Stomach (tissue), 4 donors: ENCODE results near the gene KCNQ5.

Source experiments
- CTCF ChIP-seq, 7 experiments: fragments of 450-650 bp in 4 of 7; fragments of 200-600 bp in 3 of 7; sonication (generic) in 3 of 7; IDR thresholded peaks; one replicate each; pipeline ENCODE4 v1.5.1; 2016 to 2019; ENCODE audit warnings: antibody characterized with exemption in 7 of 7, control low read depth in 2 of 7, mild to moderate bottlenecking in 1 of 7
- POLR2A ChIP-seq, 4 donors: fragments of 450-650 bp; IDR thresholded peaks; one replicate each; pipeline ENCODE4 v1.6.1; 2016; ENCODE audit warnings: antibody characterized with exemption in 4 of 4, control low read depth in 2 of 4, mild to moderate bottlenecking in 1 of 4, moderate library complexity in 1 of 4

- TF ChIP-seq CTCF (IDR thresholded peaks at IDR 0.05) = no peak
- TF ChIP-seq POLR2A (IDR thresholded peaks at IDR 0.05) = no peak
Measured at GRCh38 chr6:73050706-73051105, 428.8 kb downstream of the KCNQ5 start.
